IPS-NIHi11 (cell line): Measurements from ENCODE around the gene HAUS2.
"Not testable (repeated sequence)": the region's sequence is repeated elsewhere in the genome, so short reads cannot be mapped to it uniquely, and the experiment has no call there.

Experiments
- DNase-seq: peaks from one replicate; pipeline ENCODE4 v3.0.0; 2012; ENCODE audit warnings: mixed read lengths, low spot score

The HAUS2 gene

GRCh38 chr15:42576040-42576594, 27.5 kb downstream of the HAUS2 start:
- peak; percentile 19 for DNase-seq

GRCh38 chr15:42576776-42577175, 28.1 kb downstream of the HAUS2 start:
- DNase-seq: no peak

- no peak for DNase-seq
Measured at GRCh38 chr15:42577514-42578031, 28.9 kb downstream of the HAUS2 start.

GRCh38 chr15:42578984-42579537, 30.4 kb downstream of the HAUS2 start:
- no peak for DNase-seq

GRCh38 chr15:42581272-42581730, 32.7 kb downstream of the HAUS2 start:
- DNase-seq: peak; percentile 87

GRCh38 chr15:42582569-42583375, 34.1 kb downstream of the HAUS2 start:
- no peak for DNase-seq

GRCh38 chr15:42584031-42584765, 35.6 kb downstream of the HAUS2 start:
- peak; percentile 37 for DNase-seq

GRCh38 chr15:42590619-42591237, 42.1 kb downstream of the HAUS2 start:
- DNase-seq: no peak

- peak; percentile 56 for DNase-seq
Measured at GRCh38 chr15:42591238-42591934, 42.7 kb downstream of the HAUS2 start.

GRCh38 chr15:42592716-42593115, 44.1 kb downstream of the HAUS2 start:
- no peak for DNase-seq

GRCh38 chr15:42593143-42593542, 44.5 kb downstream of the HAUS2 start:
- no peak for DNase-seq

- no peak for DNase-seq
Measured at GRCh38 chr15:42594095-42594494, 45.5 kb downstream of the HAUS2 start.

- no peak for DNase-seq
Measured at GRCh38 chr15:42595626-42596240, 47.1 kb downstream of the HAUS2 start.

- DNase-seq: not testable (repeated sequence)
Measured at GRCh38 chr15:42601316-42601715, 52.7 kb downstream of the HAUS2 start.

- DNase-seq: no peak
Measured at GRCh38 chr15:42602501-42602900, 53.9 kb downstream of the HAUS2 start.

GRCh38 chr15:42603978-42604377, 55.3 kb downstream of the HAUS2 start:
- no peak for DNase-seq

GRCh38 chr15:42604894-42605744, 56.5 kb downstream of the HAUS2 start:
- no peak for DNase-seq

GRCh38 chr15:42605796-42606195, 57.2 kb downstream of the HAUS2 start:
- no peak for DNase-seq

- DNase-seq: no peak
Measured at GRCh38 chr15:42608110-42608531, 59.5 kb downstream of the HAUS2 start.
